ENCODE results near the gene GHRH. TPM values are rescaled to one million over a fixed set of nuclear protein-coding genes. Genes with fewer than 3 reads are reported as not detected.
A peak's percentile ranks its signal among the peaks of the same experiment; 100 is the strongest.

Gene GHRH
- total RNA-seq, 1 donor from 2014 or later: not detected

GRCh38 chr20:37290158-37290810 lies 28.7 kb upstream of the GHRH start:
- DNase-seq: no peak

- no peak for DNase-seq
Measured at GRCh38 chr20:37288091-37288490, 26.5 kb upstream of the GHRH start.

GRCh38 chr20:37285664-37286374 lies 24.2 kb upstream of the GHRH start:
- DNase-seq: no peak

- no peak for DNase-seq
Measured at GRCh38 chr20:37284691-37285161, 23.1 kb upstream of the GHRH start.

- no peak for DNase-seq
Measured at GRCh38 chr20:37283530-37284195, 22.0 kb upstream of the GHRH start.

- DNase-seq: peak; percentile 27
Measured at GRCh38 chr20:37282556-37282955, 20.9 kb upstream of the GHRH start.

- DNase-seq: no peak
Measured at GRCh38 chr20:37280403-37280802, 18.8 kb upstream of the GHRH start.

GRCh38 chr20:37279820-37280219 lies 18.2 kb upstream of the GHRH start:
- no peak for DNase-seq

GRCh38 chr20:37278966-37279590 lies 17.5 kb upstream of the GHRH start:
- DNase-seq: no peak

- DNase-seq: no peak
Measured at GRCh38 chr20:37277253-37277593, 15.6 kb upstream of the GHRH start.

- peak; percentile 79 for DNase-seq
Measured at GRCh38 chr20:37276494-37277252, 15.1 kb upstream of the GHRH start.

- DNase-seq: no peak
Measured at GRCh38 chr20:37274851-37275524, 13.4 kb upstream of the GHRH start.

- DNase-seq: no peak
Measured at GRCh38 chr20:37273988-37274387, 12.4 kb upstream of the GHRH start.

- DNase-seq: no peak
Measured at GRCh38 chr20:37271421-37271768, 9.8 kb upstream of the GHRH start.

- DNase-seq: peak; percentile 30
Measured at GRCh38 chr20:37270576-37271420, 9.2 kb upstream of the GHRH start.

- DNase-seq: no peak
Measured at GRCh38 chr20:37267667-37268313, 6.2 kb upstream of the GHRH start.

GRCh38 chr20:37266940-37267666 lies 5.5 kb upstream of the GHRH start:
- no peak for DNase-seq

GRCh38 chr20:37265152-37265551 lies 3.5 kb upstream of the GHRH start:
- no peak for DNase-seq

GRCh38 chr20:37263686-37264085 lies 2.1 kb upstream of the GHRH start:
- no peak for DNase-seq

- no peak for DNase-seq
Measured at GRCh38 chr20:37262505-37262904, 891 bp upstream of the GHRH start.
